RPMI8226 (cell line): ENCODE results near the gene ANKS6.

Source experiments
- DNase-seq: peaks from one replicate; pipeline ENCODE4 v3.0.0-alpha.2; 2015

ANKS6 gene

GRCh38 chr9:98790842-98791607, 5.3 kb downstream of the ANKS6 start:
- DNase-seq: peak; percentile 57

- DNase-seq: no peak
These were observed 6.1 kb downstream of the ANKS6 start for GRCh38 chr9:98790134-98790841.

GRCh38 chr9:98789483-98790133, 6.7 kb downstream of the ANKS6 start:
- DNase-seq: no peak

- DNase-seq: no peak
These were observed 8.5 kb downstream of the ANKS6 start for GRCh38 chr9:98787766-98788335.

- no peak for DNase-seq
These were observed 9.4 kb downstream of the ANKS6 start for GRCh38 chr9:98786750-98787510.

- no peak for DNase-seq
These were observed 11.2 kb downstream of the ANKS6 start for GRCh38 chr9:98784831-98785806.

- DNase-seq: no peak
These were observed 12.7 kb downstream of the ANKS6 start for GRCh38 chr9:98783518-98784226.

- no peak for DNase-seq
These were observed 14.6 kb downstream of the ANKS6 start for GRCh38 chr9:98781588-98782383.

- no peak for DNase-seq
These were observed 16.2 kb downstream of the ANKS6 start for GRCh38 chr9:98780059-98780749.

GRCh38 chr9:98778711-98779530, 17.4 kb downstream of the ANKS6 start:
- DNase-seq: no peak

GRCh38 chr9:98778251-98778650, 18.1 kb downstream of the ANKS6 start:
- no peak for DNase-seq

- DNase-seq: no peak
These were observed 18.7 kb downstream of the ANKS6 start for GRCh38 chr9:98777618-98778017.

- peak; percentile 62 for DNase-seq
These were observed 20.4 kb downstream of the ANKS6 start for GRCh38 chr9:98775831-98776441.

GRCh38 chr9:98774746-98775145, 21.6 kb downstream of the ANKS6 start:
- no peak for DNase-seq

GRCh38 chr9:98773721-98774120, 22.6 kb downstream of the ANKS6 start:
- no peak for DNase-seq

- no peak for DNase-seq
These were observed 23.8 kb downstream of the ANKS6 start for GRCh38 chr9:98772364-98773155.
